ENCODE results near the gene SUSD3.

GRCh38 chr9:93028448-93029006 lies 30.0 kb upstream of the SUSD3 start:
- no peak for TF ChIP-seq CTCF (IDR thresholded peaks at IDR 0.05; ENCODE audit: extremely low read depth in 1 of 2, insufficient read depth in 1 of 2, low read depth in 1 of 2, low read length in 2 of 2)
- no peak for TF ChIP-seq POLR2A (IDR thresholded peaks at IDR 0.05; ENCODE audit: low read depth, low read length)
- TF ChIP-seq MYC (IDR thresholded peaks at IDR 0.05; ENCODE audit: low read depth, low read length), result no peak
- no peak for TF ChIP-seq POLR2AphosphoS5 (IDR thresholded peaks at IDR 0.05; ENCODE audit: insufficient read depth, low read depth, low read length)

Measured in endothelial cell of umbilical vein (primary cell).